ENCODE results near the gene KIF3B. TPM values are rescaled to one million over a fixed set of nuclear protein-coding genes. Genes with fewer than 3 reads are reported as not detected.
"Not testable (repeated sequence)": the region's sequence is repeated elsewhere in the genome, so short reads cannot be mapped to it uniquely, and the experiment has no call there.

The KIF3B gene
- total RNA-seq, 2 donors from 2014 or later, result 22.6 to 23.5 TPM

GRCh38 chr20:32378461-32378860 lies 101.0 kb downstream of the KIF3B start:
- no peaks in the 10 kb centered on the region for H3K36me3 ChIP-seq
- no peaks in the 10 kb centered on the region for H3K27me3 ChIP-seq (replicated peaks; ENCODE audit: insufficient read depth)
- H3K27ac ChIP-seq, result no peak overlapping the region
- no peaks in the 10 kb centered on the region for H3K9me3 ChIP-seq
- TF ChIP-seq POLR2AphosphoS5 (IDR thresholded peaks at IDR 0.05) (no peak), POLR2A (IDR thresholded peaks at IDR 0.05) (no peak), CTCF (IDR thresholded peaks at IDR 0.05) (no peak)
- no peak overlapping the region for H3K4me3 ChIP-seq
- intact Hi-C loops (cut with DNase I), result no loop called here
- no peaks in the 10 kb centered on the region for H3K4me1 ChIP-seq (replicated peaks)
- WGBS, result 80% methylated on average over 2 of the region's 2 CpGs
- no peak for DNase-seq (ENCODE audit: low spot score)

DNA sequence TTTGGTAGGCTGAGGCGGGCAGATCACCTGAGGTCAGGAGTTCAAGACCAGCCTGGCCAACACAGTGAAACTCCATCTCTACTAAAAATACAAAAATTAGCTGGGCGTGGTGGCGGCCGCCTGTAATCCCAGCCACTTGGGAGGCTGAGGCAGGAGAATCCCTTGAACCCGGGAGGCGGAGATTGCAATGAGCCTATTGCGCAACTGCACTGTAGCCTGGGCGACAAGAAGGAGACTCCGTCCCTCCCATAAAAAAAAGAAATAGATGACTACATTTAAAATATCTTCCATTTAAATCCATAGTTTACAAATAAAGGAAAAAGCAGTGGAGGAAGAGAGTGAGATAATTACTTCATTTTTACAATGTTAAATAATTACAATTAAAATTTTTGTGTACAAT lies 102.6 kb downstream of the KIF3B start:
- WGBS, result 96% methylated on average over 9 of the region's 9 CpGs
- H3K4me1 ChIP-seq (replicated peaks); H3K4me3 ChIP-seq; H3K27ac ChIP-seq; H3K27me3 ChIP-seq (replicated peaks; ENCODE audit: insufficient read depth); H3K9me3 ChIP-seq; H3K36me3 ChIP-seq; DNase-seq (ENCODE audit: low spot score); intact Hi-C loops (cut with DNase I): not testable (repeated sequence)

DNA sequence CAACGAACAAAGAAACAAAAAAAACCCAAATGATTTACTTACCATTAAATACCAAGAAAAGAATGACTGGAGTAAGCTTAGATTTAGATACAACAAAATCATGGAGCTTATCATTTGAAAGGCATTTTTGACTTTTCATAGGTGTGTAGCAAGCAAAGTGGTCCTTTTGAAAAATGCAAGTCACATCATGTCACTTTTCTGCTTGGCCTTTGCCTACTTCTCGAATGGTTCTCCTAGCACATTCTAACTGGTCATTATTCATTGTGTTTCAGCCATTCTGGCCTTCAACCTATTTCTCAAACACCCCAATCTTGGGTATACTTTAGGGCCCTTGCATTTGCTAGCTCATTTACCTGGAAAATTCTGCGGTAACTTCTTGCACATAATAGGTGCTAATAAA lies 103.3 kb downstream of the KIF3B start:
- H3K27me3 ChIP-seq (replicated peaks; ENCODE audit: insufficient read depth), result no peaks in the 10 kb centered on the region
- WGBS, result 78% methylated on average over 3 of the region's 3 CpGs
- intact Hi-C loops (cut with DNase I), result no loop called here

GRCh38 chr20:32382102-32382950 lies 104.9 kb downstream of the KIF3B start:
- TF ChIP-seq POLR2A (IDR thresholded peaks at IDR 0.05), result no peak
- TF ChIP-seq POLR2AphosphoS5 (IDR thresholded peaks at IDR 0.05), result no peak
- no peak for TF ChIP-seq CTCF (IDR thresholded peaks at IDR 0.05)
- 84% methylated on average over 11 of the region's 11 CpGs for WGBS
- no peaks in the 10 kb centered on the region for H3K9me3 ChIP-seq
- no peak overlapping the region for H3K27ac ChIP-seq
- intact Hi-C loops (cut with DNase I), result no loop called here
- no peak overlapping the region for H3K4me3 ChIP-seq
- DNase-seq (ENCODE audit: low spot score), result no peak
- H3K27me3 ChIP-seq (replicated peaks; ENCODE audit: insufficient read depth), result no peaks in the 10 kb centered on the region
- H3K4me1 ChIP-seq (replicated peaks), result peaks cover 2% of the 10 kb centered on the region
- H3K36me3 ChIP-seq, result no peaks in the 10 kb centered on the region

More for the DNA sequence above, 103.3 kb downstream of the KIF3B start:
- Histone ChIP-seq H3K36me3 (no peaks in the 10 kb centered on the region), H3K9me3 (no peaks in the 10 kb centered on the region), H3K4me3 (no peak overlapping the region), H3K27ac (no peak overlapping the region), H3K4me1 (replicated peaks) (peaks cover 2% of the 10 kb centered on the region)
- TF ChIP-seq CTCF (IDR thresholded peaks at IDR 0.05) (no peak), POLR2AphosphoS5 (IDR thresholded peaks at IDR 0.05) (no peak), POLR2A (IDR thresholded peaks at IDR 0.05) (no peak)
- DNase-seq (ENCODE audit: low spot score), result no peak

- 94% methylated on average over 9 of the region's 9 CpGs for WGBS
- intact Hi-C loops (cut with DNase I); H3K4me1 ChIP-seq (replicated peaks); H3K9me3 ChIP-seq; DNase-seq (ENCODE audit: low spot score); H3K27ac ChIP-seq; H3K4me3 ChIP-seq; H3K27me3 ChIP-seq (replicated peaks; ENCODE audit: insufficient read depth); H3K36me3 ChIP-seq: not testable (repeated sequence)
Measured at GRCh38 chr20:32383441-32383840, 106.0 kb downstream of the KIF3B start.

MicroRNA genes within 50 kb of the gene (microRNA counts, 767-probe panel; counts per million panel counts)
- 1,935 to 2,369 counts per million in 2 donors for microRNA hsa-miR-1825

Other genes starting within 250 kb of the KIF3B start
- 1 to 10 TPM; 3.1 to 6.0 TPM for gene HCK, start 225.4 kb upstream of the KIF3B start, total RNA-seq
- gene TM9SF4, start 167.9 kb upstream of the KIF3B start, total RNA-seq, result 10 to 100 TPM; 44.7 to 62.9 TPM
- 10 to 100 TPM; 11.2 to 17.4 TPM for gene PLAGL2, start 69.9 kb upstream of the KIF3B start, total RNA-seq
- 10 to 100 TPM; 33.2 to 44.3 TPM for gene POFUT1, start 69.8 kb upstream of the KIF3B start, total RNA-seq
- gene ASXL1, start 80.7 kb downstream of the KIF3B start, total RNA-seq, result 100 to 1,000 TPM in 1 of 2 donors, 10 to 100 TPM in 1; 30.4 to 106 TPM